Activated CD4-positive, CD25-positive, alpha-beta regulatory T cell (primary cell): ENCODE measurements around the gene USP38.
"Not testable (repeated sequence)": the region's sequence is repeated elsewhere in the genome, so short reads cannot be mapped to it uniquely, and the experiment has no call there.

Experiments
- DNase-seq, 4 experiments: peaks; one replicate each; lab custom pipeline; 2025; lab: John Stamatoyannopoulos, UW

Gene USP38, protein sequence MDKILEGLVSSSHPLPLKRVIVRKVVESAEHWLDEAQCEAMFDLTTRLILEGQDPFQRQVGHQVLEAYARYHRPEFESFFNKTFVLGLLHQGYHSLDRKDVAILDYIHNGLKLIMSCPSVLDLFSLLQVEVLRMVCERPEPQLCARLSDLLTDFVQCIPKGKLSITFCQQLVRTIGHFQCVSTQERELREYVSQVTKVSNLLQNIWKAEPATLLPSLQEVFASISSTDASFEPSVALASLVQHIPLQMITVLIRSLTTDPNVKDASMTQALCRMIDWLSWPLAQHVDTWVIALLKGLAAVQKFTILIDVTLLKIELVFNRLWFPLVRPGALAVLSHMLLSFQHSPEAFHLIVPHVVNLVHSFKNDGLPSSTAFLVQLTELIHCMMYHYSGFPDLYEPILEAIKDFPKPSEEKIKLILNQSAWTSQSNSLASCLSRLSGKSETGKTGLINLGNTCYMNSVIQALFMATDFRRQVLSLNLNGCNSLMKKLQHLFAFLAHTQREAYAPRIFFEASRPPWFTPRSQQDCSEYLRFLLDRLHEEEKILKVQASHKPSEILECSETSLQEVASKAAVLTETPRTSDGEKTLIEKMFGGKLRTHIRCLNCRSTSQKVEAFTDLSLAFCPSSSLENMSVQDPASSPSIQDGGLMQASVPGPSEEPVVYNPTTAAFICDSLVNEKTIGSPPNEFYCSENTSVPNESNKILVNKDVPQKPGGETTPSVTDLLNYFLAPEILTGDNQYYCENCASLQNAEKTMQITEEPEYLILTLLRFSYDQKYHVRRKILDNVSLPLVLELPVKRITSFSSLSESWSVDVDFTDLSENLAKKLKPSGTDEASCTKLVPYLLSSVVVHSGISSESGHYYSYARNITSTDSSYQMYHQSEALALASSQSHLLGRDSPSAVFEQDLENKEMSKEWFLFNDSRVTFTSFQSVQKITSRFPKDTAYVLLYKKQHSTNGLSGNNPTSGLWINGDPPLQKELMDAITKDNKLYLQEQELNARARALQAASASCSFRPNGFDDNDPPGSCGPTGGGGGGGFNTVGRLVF

GRCh38 chr4:143184503-143185252 lies at the start of gene USP38:
Gene USP38 (plus strand): TSS chr4:143184917. CDS start chr4:143185451, 534 bp downstream.
- peak; percentile 66 to 90 (median 82) for DNase-seq

GRCh38 chr4:143135358-143135757 lies 49.4 kb upstream of the USP38 start:
- DNase-seq, result no peak

GRCh38 chr4:143140696-143141095 lies 44.0 kb upstream of the USP38 start:
- DNase-seq, result no peak

- no peak for DNase-seq
These were observed 36.2 kb upstream of the USP38 start for GRCh38 chr4:143148521-143148920.

GRCh38 chr4:143156853-143157252 lies 27.9 kb upstream of the USP38 start:
- no peak for DNase-seq

- DNase-seq, result no peak
These were observed 21.1 kb upstream of the USP38 start for GRCh38 chr4:143163614-143164013.

DNA sequence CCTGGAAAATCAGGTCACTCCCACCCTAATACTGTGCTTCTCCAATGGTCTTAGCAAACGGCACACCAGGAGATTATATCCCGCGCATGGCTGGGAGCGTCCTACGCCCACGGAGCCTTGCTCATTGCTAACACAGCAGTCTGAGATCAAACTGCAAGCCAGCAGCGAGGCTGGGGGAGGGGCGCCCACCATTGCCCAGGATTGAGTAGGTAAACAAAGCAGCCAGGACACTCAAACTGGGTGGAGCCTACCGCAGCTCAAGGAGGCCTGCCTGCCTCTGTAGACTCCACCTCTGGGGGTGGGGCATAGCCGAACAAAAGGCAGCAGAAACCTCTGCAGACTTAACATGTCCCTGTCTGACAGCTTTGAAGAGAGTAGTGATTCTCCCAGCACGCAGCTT lies 18.0 kb upstream of the USP38 start:
- DNase-seq, result not testable (repeated sequence)

DNA sequence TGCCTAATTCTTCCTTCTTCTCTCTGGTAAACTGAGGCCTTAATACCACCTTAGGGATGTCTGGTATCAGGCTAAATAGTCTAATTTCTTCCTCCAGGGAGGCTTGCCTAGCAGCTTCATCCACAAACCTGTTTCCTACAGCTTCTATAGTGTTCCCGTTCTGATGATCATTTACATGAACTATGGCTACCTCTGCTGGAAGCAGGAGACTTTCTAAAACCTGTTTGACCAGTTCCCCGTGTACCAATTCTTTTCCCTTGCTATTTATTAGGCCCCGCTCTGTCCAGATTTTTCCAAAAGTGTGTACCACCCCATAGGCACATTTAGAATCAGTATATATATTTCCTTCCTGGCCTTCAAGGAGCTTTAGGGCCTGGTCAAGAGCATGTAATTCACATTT lies 5.8 kb upstream of the USP38 start:
- no peak for DNase-seq

GRCh38 chr4:143183513-143184216 lies 1.1 kb upstream of the USP38 start:
- no peak for DNase-seq

DNA sequence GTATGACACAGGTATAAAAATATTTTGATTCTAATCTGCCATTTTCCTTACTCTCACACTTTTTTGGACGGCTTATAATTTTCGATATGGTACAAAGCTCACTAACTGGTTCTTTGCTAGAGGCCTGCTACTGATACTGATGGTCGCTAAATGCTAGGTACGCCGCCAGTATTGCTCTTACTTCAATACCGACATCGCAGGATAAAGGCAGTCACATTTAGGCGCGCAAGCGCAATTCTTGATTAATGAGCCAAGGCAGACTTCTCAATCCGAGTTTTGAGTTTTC lies 557 bp upstream of the USP38 start:
- no peak for DNase-seq

DNA sequence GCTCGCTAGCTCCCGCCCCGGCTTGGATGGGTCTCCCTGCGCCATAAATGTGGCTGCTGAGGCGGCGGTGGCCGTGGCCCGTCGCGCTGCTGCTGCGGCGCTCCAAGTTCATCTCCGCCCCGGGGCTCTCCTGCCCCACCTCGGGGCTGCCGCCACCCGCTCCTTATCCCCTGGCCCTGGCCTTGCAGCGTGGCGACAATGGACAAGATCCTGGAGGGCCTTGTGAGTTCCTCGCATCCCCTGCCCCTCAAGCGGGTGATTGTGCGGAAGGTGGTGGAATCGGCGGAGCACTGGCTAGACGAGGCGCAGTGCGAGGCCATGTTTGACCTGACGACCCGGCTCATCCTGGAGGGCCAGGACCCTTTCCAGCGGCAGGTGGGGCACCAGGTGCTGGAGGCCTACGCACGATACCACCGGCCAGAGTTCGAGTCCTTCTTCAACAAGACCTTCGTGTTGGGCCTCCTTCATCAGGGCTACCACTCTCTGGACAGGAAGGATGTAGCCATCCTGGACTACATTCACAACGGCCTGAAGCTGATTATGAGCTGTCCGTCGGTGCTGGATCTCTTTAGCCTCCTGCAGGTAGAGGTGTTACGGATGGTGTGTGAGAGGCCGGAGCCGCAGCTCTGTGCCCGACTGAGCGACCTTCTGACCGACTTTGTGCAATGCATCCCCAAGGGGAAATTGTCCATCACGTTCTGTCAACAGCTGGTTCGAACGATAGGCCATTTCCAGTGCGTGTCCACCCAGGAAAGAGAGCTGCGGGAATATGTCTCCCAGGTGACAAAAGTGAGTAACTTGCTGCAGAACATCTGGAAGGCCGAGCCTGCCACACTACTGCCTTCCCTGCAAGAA lies 763 bp downstream of the USP38 start:
- DNase-seq, result peak in 3 of 4 experiments; percentile 5 to 40 (median 13)

- no peak for DNase-seq
These were observed 1.5 kb downstream of the USP38 start for GRCh38 chr4:143186212-143186611.

GRCh38 chr4:143186649-143187048 lies 1.9 kb downstream of the USP38 start:
- DNase-seq, result no peak

DNA sequence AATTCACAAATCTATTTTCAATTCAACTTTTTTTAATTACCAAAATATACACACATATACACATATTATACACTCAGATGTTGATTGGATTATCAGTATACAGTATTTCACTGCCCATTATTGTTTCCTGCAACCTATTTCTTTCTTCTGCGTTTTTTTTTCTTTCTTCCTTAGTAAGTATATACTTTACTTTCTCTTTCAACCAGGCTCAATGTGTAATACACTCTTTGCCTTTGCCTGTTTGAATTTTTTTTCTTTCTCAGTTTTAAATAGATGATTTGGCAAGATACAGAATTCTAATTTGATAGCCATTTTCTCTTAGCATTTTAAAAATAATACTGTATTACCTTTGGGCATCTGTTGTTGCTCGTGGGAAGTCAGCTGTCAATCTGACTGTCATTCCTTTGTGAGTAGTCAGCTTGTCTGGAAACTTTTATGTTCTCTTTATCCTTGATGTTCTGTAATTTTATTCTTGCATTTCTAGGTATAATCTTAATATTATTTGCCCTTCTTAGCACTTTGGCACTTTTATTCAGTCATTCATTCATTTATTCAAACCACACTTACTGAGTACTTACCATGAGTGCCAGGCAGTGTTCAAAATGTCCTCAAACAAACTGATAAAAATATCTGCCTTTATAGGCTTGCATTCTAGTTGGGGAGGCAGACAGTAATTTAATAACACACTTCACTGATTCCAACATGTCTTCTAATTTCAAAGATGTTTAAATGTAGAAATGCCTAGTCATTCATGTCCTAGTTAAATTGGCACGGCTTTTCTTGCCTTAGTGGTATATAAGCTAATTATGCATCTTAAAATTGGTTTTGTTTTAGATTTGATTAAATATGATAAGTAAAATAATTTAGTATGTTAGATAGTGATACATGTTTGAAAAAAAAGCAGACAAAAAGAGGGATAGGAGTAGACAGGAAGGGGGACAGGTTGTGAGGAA lies 3.7 kb downstream of the USP38 start:
- no peak for DNase-seq

DNA sequence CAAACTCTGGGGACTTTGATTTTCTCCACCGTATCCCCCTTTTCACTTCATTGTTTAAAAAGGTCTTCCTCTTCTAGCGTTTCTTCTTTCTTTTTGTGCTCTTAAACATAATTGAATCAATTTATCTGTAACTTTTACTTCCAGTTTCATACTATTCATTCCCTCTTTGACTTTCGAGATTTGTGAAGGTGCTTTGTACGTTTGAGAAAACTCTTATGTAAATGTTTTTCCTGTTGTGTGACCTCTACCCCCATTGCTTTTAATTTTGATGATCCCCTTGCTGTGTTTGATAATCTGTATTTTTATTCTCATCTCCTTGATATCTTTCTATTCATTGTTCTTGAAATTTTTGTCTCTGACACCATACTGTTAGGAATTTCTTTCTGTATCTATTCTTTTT lies 4.8 kb downstream of the USP38 start:
- no peak for DNase-seq

DNA sequence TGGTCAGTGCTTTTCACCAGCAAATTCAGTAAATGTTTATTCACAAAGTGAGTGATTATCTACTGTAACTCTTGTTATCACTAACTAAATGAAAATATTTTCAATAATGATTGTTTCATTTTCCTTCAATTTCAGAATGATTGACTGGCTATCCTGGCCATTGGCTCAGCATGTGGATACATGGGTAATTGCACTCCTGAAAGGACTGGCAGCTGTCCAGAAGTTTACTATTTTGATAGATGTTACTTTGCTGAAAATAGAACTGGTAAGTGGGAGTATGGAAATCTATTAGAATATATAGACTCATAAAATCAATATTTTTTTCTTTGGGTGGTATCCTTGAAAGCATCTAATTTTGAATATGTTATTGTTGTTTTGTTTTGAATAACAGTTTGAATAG lies 10.9 kb downstream of the USP38 start:
- no peak for DNase-seq

DNA sequence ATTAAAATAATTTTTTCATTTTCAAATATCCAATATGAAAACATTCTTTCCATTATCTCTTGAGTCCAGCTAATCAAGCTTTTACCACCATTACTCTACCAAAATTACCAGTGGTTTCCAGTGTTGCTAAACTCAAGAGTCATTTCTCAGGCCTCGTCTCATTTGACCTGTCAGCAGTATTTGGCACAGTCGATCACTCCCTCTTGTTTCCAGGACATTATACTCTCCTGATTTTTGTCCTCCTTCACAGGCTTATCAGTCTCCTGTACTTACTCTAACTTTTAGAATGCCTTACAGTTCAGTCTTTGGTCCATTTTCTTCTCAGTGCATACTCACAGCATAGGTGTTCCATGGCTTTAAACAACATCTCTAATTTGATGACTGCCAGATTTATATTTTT lies 11.6 kb downstream of the USP38 start:
- DNase-seq, result no peak

- no peak for DNase-seq
These were observed 14.8 kb downstream of the USP38 start for GRCh38 chr4:143199503-143199902.

DNA sequence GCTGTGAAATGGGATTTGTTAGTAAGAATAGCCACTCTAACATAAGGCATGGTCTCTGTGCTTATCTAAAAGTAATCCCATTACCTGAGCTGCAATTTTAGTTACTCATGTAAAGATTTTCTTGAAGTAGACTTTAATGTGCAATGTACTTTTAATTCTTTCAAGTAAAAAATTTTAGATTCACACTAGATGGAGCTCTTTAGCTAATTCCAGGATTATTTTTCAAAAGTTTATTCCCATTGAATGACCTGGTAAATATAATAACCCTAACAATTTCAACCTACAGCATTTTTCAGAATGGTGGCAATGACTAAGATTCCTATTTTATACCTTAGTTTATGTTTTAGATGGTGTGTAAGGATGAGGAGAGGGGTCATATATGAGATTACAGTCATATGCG lies 18.1 kb downstream of the USP38 start:
- DNase-seq, result no peak
